Activated naive CD8-positive, alpha-beta T cell (primary cell): Measurements from ENCODE around the gene ACTN4.

Experiments used
- H3K27ac Mint-ChIP-seq: one replicate; pipeline ENCODE4 v1.8.0; 2021; ENCODE audit warnings: mixed read lengths
- H3K27me3 Mint-ChIP-seq: one replicate; pipeline ENCODE4 v1.8.0; 2021; ENCODE audit warnings: mixed read lengths
- H3K36me3 Mint-ChIP-seq: one replicate; pipeline ENCODE4 v1.8.0; 2021; ENCODE audit warnings: mixed read lengths
- H3K4me1 Mint-ChIP-seq: one replicate; pipeline ENCODE4 v1.8.0; 2021; ENCODE audit warnings: low read depth, mixed read lengths
- H3K4me3 Mint-ChIP-seq: one replicate; pipeline ENCODE4 v1.8.0; 2021; ENCODE audit warnings: mild to moderate bottlenecking, mixed read lengths
- H3K9me3 Mint-ChIP-seq: one replicate; pipeline ENCODE4 v1.8.0; 2021; ENCODE audit warnings: low read depth, mixed read lengths

ACTN4 gene

DNA sequence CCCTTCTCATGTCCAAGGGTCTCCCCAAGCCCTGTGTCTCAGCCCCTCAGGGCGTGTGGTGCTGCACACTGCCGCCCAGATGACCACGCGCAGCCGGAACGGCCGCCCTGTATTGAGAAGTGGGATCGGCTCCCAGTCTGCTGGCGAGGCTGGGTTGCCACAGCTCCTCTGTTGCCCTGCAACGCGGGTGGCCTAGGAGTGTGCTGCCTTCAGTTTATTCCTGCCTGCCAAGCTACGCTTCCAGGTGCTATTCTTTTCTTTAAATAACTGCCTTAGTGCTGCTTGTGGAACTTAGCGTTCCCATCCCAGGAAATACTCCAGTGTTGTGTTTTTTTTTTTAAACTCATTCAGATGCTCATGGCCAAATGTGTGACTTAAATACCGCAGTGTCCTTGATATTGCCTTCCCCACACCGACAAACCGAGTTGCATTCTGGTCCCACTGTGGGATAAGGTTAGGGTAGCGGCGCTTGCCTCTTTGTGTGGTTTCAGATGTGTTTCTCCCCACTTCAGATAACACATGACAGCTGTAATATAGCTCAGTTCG is 16.6 kb downstream of the ACTN4 start:
- H3K4me3 Mint-ChIP-seq: no peak overlapping the region
- H3K27me3 Mint-ChIP-seq: peaks cover 6% of the 10 kb centered on the region
- H3K4me1 Mint-ChIP-seq: peaks cover 52% of the 10 kb centered on the region
- no peak overlapping the region for H3K27ac Mint-ChIP-seq
- H3K9me3 Mint-ChIP-seq: no peaks in the 10 kb centered on the region
- H3K36me3 Mint-ChIP-seq: peaks cover 11% of the 10 kb centered on the region

DNA sequence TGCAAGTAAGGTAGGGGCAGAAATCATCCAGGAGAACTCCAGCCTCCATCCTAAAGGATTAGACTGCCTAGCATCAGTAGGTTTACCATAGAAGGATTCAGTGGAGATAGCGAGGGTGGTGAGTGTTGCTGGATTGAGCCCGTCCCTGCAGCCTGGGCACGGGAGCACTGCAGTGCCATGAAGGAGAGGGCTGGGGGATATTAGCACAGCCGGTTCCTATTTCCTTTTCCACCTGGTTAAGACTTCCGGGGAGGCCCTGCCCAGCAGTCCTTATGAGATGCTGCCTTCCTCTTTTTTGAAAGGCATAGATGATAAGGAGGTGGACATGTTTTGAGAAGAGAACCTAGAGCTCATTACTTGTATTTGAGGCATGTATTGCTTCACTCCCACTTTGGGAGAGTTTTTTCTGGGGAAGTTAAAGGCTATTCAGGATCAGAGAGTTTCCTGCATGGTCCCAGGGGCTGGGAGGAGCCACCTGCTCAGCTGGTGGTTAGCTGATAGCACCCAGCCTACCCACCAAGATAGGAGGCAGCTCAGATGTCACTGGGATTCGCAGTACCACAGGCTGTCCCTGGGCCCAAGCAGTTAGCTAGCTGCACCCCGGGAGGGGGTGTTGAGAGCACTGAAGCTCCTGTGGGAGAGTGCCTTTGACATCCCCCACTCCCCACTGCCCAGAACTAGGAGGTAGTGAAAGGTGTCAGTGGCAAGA is 17.2 kb downstream of the ACTN4 start:
- Mint-ChIP-seq H3K36me3 (peaks cover 11% of the 10 kb centered on the region), H3K27ac (no peak overlapping the region), H3K27me3 (peaks cover 6% of the 10 kb centered on the region), H3K4me3 (no peak overlapping the region), H3K4me1 (peaks cover 58% of the 10 kb centered on the region), H3K9me3 (no peaks in the 10 kb centered on the region)

DNA sequence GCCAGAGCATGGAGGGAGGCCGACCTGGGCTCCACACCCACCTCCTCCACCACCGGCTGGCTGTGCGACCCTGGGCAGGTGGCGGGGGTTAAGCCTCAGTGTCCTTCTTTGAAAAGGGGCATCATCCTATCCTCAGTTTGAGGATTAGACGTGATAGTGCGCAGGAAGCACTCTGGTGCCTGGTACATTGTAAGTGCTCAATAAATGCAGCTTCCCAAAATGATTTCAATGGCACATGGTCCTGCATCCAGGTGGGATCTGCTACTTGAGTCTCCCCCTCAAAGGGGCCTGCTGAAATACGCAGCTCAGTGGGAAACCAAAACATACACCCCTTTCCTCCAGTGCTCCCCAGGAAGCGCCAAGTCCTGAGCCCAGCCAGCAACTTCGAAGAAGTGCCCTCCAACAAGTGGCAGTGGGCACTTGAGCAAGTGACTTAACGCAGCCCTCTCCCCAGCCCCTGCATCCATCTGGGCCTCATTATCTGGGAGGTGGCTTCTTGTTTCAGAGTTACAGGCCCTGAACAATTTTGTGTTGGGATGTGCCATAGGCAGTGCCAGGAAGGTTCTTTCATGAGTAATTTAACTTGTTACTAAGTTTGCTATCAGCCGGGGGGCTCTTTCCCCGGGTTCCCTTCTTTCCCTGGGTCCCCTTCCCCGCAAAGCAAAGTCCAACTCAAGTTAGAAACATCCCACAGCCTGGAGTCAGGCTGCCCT is 17.9 kb downstream of the ACTN4 start:
- H3K4me3 Mint-ChIP-seq: no peak overlapping the region
- H3K4me1 Mint-ChIP-seq: peaks cover 66% of the 10 kb centered on the region
- H3K9me3 Mint-ChIP-seq: no peaks in the 10 kb centered on the region
- H3K36me3 Mint-ChIP-seq: peaks cover 11% of the 10 kb centered on the region
- H3K27ac Mint-ChIP-seq: no peak overlapping the region
- peaks cover 6% of the 10 kb centered on the region for H3K27me3 Mint-ChIP-seq

DNA sequence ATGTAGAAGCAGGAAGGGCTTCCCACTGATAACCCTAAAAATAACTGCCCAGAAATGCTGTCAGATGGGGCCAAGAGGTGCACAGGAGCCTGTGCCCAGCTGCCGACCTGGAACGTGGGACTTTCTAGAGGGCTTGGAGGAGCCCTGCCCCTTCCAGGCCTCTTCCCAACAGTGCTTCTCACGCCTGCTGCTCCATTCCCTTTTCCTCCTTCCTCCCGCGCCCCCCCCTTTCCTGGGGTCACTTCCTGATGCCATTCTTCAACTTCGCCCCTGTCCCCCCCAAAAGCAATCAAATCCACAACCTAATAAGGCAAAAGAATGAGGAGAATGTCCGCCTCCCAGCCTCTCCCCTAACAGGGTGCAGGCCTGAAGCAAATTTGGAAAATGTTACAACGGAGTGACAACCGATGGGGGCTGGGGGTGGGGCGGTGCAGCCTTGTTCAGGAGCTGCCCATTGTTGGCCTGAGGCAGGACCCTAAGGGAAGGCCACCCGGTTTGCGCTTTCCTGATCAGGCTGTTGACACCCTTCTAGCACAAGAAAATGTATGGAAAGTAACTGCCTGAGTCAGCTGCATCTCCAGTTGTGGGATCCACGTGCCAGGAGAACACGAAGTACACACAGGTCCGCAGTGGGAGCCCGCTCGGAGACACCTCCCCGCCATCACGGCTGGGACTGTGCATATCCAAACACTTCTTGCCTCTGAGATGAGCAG is 18.7 kb downstream of the ACTN4 start:
- H3K9me3 Mint-ChIP-seq: no peaks in the 10 kb centered on the region
- H3K36me3 Mint-ChIP-seq: peaks cover 10% of the 10 kb centered on the region
- H3K27ac Mint-ChIP-seq: no peak overlapping the region
- peaks cover 4% of the 10 kb centered on the region for H3K27me3 Mint-ChIP-seq
- peaks cover 67% of the 10 kb centered on the region for H3K4me1 Mint-ChIP-seq
- H3K4me3 Mint-ChIP-seq: no peak overlapping the region

DNA sequence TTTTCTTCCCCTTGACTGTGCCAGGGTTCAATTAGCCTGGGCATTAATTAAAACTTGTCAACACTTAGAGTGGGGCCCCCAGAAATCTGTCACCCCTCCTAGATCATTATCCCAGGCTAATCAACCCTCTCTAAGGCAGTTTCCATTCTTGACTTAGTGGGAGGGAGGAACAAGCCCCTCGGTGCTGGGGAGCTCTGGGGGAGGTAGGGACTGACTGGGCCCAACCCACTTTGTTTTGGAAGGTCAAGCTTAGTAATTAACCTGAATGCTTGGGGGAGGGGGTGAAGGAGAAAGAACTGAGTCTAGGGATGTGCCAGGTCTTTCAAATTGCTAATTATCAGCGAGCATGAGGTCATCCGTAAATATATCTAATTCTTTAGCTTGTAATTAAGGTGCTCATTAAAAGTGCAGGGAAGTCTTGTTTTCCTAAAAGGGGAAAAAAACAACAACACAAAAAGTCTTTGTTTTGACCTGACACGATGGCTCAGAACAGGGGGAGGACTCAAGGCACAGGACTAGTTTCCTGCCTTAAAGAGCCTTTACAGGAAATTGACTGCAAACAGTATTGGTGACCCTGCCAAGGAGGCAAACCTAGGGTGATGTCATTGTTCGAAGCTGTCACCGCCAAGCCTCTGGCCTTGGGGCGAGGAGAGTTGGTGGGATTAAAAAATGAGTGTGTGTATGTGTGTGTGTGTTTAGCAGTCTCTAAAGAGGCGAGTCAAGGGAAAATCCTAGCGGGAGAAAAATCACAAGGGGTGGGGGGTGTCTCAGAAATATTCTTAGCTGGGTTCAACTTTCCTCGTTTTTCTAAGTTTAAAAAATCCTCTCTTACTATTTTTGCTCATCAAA is 19.4 kb downstream of the ACTN4 start:
- Mint-ChIP-seq H3K36me3 (peaks cover 7% of the 10 kb centered on the region), H3K9me3 (no peaks in the 10 kb centered on the region), H3K27me3 (peaks cover 4% of the 10 kb centered on the region), H3K4me3 (peak overlapping the region; percentile 46), H3K4me1 (peaks cover 68% of the 10 kb centered on the region), H3K27ac (no peak overlapping the region)

DNA sequence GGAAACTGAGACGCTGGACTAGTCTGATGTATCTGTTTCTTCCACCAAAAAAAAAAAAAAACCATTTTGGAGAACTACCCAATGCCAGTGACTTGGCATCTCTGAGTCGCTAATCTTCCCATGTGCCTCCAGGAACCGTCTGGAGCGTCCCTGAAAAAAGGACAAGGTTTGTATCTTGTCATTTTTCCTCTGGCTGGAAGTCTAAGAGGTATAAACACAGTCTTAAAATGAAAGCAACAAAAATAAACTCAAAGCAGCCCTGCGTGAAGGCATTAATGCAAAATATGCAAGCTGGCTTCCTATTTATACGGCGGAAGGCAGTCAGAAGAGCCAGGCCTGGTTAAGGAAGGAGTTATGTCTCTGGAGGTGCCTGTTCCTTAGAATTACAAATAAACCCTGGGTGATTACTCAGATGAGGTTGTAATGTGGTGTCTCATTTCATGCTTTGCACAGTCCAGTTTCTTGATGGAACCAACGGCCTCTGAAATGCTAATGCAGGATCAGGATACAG is 20.3 kb downstream of the ACTN4 start:
- Mint-ChIP-seq H3K27me3 (no peaks in the 10 kb centered on the region), H3K4me1 (peaks cover 66% of the 10 kb centered on the region), H3K4me3 (no peak overlapping the region), H3K27ac (no peak overlapping the region), H3K9me3 (no peaks in the 10 kb centered on the region), H3K36me3 (peaks cover 3% of the 10 kb centered on the region)

DNA sequence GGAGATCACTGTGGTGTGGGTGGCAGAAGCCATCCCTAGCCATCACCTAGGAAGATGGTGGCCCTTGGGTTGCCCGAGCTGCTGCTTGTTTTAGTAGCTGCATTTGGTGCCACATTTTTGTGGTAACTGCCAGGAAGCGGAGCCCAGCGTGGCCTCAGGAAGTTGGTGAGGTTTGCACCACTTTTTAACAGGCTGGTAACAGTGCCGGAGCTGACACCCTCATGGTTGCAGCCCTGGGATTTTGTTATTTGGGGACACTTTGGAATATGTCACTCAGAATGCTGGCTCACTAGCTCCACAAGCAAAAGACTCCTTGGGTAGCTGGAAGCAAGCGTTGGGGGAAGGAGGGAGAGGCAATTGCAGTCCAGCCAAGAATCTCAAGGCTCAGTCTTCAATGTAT is 22.1 kb downstream of the ACTN4 start:
- peaks cover 54% of the 10 kb centered on the region for H3K4me1 Mint-ChIP-seq
- no peaks in the 10 kb centered on the region for H3K9me3 Mint-ChIP-seq
- H3K27me3 Mint-ChIP-seq: no peaks in the 10 kb centered on the region
- peaks cover 2% of the 10 kb centered on the region for H3K36me3 Mint-ChIP-seq
- H3K4me3 Mint-ChIP-seq: peak overlapping the region; percentile 44
- no peak overlapping the region for H3K27ac Mint-ChIP-seq

DNA sequence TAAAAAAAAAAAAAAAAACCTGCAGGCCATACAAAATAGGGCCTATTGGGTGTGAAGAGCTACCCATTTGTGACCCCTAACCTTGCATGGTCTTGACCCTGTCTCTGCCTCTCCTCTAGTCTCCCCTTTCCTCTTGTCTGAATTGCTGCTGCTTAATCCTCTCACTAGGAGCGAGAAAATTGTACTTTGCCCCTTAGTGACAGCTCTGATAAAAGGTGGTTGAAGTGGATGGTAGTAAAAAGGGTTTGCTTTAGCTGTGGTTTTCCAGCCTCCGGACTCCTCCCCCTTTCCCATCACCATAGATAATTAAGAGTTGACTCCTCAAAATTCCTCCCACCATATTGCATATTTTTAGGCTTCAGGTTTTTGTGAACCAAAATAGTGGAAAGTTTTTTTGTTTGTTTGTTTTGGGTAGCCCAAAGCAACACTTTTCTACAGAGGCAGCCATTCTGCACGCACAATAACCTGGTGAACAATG is 23.5 kb downstream of the ACTN4 start:
- H3K27ac Mint-ChIP-seq: no peak overlapping the region
- H3K4me1 Mint-ChIP-seq: peaks cover 51% of the 10 kb centered on the region
- H3K27me3 Mint-ChIP-seq: no peaks in the 10 kb centered on the region
- no peaks in the 10 kb centered on the region for H3K36me3 Mint-ChIP-seq
- no peaks in the 10 kb centered on the region for H3K9me3 Mint-ChIP-seq
- no peak overlapping the region for H3K4me3 Mint-ChIP-seq

DNA sequence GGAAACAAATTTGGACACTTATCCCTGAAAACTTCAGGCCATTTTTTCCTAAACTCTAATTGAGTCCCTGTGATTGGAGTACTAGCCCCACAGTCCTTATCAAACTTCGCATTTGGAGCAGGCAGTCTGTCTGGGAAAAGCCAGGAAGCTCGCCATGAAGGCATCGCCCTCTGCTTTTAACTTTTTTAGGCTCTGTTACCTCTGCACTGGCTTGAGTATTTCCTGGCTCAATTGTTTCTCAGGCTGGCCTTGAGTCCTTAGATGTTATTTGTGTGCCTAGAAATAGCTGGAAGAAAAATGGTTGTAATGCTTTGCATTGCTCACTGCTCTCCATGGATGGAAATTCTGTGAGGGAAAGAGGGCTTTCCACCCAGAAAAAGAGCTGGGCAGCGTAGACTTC is 24.2 kb downstream of the ACTN4 start:
- H3K4me3 Mint-ChIP-seq: no peak overlapping the region
- H3K27ac Mint-ChIP-seq: no peak overlapping the region
- H3K9me3 Mint-ChIP-seq: no peaks in the 10 kb centered on the region
- peaks cover 48% of the 10 kb centered on the region for H3K4me1 Mint-ChIP-seq
- no peaks in the 10 kb centered on the region for H3K27me3 Mint-ChIP-seq
- H3K36me3 Mint-ChIP-seq: no peaks in the 10 kb centered on the region

DNA sequence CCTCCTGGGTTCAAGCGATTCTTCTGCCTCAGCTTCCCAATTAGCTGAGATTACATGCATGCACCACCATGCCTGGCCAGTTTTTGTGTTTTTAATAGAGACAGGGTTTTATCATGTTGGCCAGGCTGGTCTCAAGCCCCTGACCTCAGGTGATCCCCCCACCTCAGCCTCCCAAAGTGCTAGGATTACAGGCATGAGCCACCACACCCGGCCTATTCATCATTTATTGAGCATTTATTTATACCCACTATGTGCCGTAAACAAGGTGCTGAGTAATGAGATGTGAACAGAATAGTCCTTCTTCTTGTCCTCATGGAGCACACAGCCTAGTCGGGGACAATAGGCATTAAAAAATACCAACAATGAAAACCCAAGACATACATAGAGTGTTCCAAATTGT is 25.6 kb downstream of the ACTN4 start:
- H3K4me3 Mint-ChIP-seq: no peak overlapping the region
- peaks cover 40% of the 10 kb centered on the region for H3K4me1 Mint-ChIP-seq
- no peaks in the 10 kb centered on the region for H3K27me3 Mint-ChIP-seq
- H3K27ac Mint-ChIP-seq: no peak overlapping the region
- no peaks in the 10 kb centered on the region for H3K9me3 Mint-ChIP-seq
- peaks cover 3% of the 10 kb centered on the region for H3K36me3 Mint-ChIP-seq

DNA sequence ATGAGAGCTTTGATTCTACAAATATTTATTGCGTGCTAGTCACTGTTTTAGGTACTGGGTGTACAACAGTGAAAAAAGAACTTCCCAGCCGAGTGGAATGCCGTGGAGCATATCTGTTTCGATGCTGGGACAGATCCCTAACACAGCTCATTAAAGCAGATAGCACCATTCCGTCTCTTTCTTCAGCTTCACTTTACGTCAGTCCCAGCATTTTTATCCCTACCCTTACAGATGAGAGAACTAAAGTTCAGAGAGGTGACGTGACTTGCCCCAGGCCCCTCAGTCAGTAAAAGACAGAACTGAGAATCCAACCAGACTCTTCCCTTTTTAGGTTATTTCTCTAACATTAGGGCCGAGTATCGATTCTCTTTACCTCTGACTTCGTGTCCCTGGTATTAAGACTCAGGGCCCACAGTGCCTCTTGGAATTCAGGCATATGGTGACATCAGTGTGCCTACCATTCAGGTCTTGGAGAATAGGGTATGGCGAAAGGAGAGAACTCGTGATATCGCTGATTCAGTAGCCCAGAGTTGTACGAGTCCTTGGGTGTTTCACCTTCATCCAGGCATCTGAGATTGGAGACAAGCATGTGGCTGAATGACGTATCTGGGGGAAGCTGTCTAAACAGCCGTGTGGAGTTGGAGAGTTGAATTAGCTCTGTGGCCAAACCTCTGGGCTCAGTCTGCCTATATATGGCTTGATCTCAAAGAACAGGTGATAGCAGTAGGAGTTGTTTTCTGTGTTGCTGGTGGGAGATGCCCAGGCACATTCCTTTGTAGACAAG is 27.1 kb downstream of the ACTN4 start:
- Mint-ChIP-seq H3K27me3 (no peaks in the 10 kb centered on the region), H3K4me1 (peaks cover 27% of the 10 kb centered on the region), H3K4me3 (no peak overlapping the region), H3K27ac (no peak overlapping the region), H3K36me3 (peaks cover 5% of the 10 kb centered on the region), H3K9me3 (no peaks in the 10 kb centered on the region)

DNA sequence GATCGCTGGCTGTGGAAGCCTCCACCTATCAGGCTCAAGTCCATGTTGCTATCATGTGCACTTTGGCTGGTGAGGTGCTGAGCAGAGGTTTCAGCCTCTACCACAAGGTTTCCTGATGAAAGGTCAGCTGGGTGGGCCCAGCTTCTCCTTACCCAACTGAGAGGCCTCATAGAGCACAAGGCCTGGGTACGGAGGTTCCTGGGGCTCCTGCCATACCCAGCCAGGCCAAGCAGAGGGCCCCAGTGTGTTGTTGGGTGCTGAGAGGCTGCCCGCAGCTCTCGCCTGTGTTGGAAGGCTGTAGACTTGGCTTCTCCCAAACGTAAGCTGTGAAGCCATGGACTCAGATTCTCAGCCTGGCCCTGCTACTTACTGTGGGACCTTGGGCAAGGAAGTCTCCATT is 28.2 kb downstream of the ACTN4 start:
- H3K4me3 Mint-ChIP-seq: no peak overlapping the region
- no peaks in the 10 kb centered on the region for H3K9me3 Mint-ChIP-seq
- H3K36me3 Mint-ChIP-seq: peaks cover 8% of the 10 kb centered on the region
- no peak overlapping the region for H3K27ac Mint-ChIP-seq
- no peaks in the 10 kb centered on the region for H3K27me3 Mint-ChIP-seq
- H3K4me1 Mint-ChIP-seq: peaks cover 28% of the 10 kb centered on the region

DNA sequence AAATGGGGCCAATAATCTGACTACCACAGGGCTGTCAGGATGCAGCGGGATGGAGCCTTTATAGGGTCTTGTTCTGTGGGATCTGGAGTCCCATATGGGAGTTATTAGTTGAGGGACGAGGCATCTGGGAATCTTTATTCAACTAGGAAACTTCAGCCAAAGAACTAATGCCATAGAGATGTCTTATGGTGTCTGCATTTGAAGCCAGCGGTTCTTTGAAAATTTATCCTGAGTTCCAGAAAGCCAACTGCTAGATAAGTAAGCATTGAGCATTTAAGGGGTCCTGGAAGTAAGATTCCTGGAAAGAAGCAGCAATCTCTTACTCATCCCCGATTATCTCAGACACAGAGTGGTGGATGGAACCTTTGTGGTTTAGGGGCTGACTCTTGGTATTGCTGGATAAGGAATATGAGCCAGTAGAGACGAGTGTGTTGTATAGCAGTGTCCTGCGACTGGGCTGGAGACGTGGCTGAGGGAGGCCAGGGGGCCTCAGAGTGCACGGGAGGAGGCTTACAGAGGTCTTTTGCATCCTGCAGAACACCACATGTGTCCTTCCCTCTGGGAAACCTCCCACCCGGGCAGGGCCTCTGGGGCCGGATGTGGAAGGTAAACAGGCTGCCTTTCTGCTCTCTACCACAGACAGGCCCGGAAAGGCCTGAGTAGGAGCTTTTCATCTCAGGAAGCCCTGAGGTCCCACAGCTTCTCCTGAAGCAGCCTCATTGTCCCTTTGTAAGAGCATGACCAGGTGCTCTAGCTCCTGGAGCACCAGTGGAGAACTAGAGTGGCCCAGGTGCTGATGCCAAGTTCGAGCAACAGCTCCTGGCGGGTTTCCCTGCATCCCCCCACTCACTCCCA is 28.8 kb downstream of the ACTN4 start:
- H3K9me3 Mint-ChIP-seq: no peaks in the 10 kb centered on the region
- H3K27ac Mint-ChIP-seq: no peak overlapping the region
- H3K4me1 Mint-ChIP-seq: peaks cover 29% of the 10 kb centered on the region
- H3K4me3 Mint-ChIP-seq: no peak overlapping the region
- peaks cover 8% of the 10 kb centered on the region for H3K36me3 Mint-ChIP-seq
- H3K27me3 Mint-ChIP-seq: no peaks in the 10 kb centered on the region
